OCI-LY1 (cell line): ENCODE measurements around the gene LCN6.

ENCODE experiments used
- H2AFZ ChIP-seq: fragments of 200-600 bp; sonication (generic), shearing (Covaris generic); 2 replicates; pipeline ENCODE4 v1.6.0; 2014; ENCODE audit warnings: antibody characterized with exemption, mild to moderate bottlenecking, low read length
- H3F3A ChIP-seq: fragments of 200-600 bp; sonication (generic), shearing (Covaris generic); 2 replicates; pipeline ENCODE4 v1.6.0; 2014; ENCODE audit warnings: mild to moderate bottlenecking, antibody characterized with exemption, low read length, moderate library complexity; ENCODE audit not compliant: insufficient read depth
- H3K27ac ChIP-seq: fragments of 200-600 bp; sonication (generic); 2 replicates; pipeline ENCODE4 v1.5.1; 2014; ENCODE audit warnings: low read length, mixed run types, mild to moderate bottlenecking, low read depth; ENCODE audit not compliant: poor library complexity, severe bottlenecking
- H3K27me3 ChIP-seq: fragments of 200-600 bp; sonication (generic); 2 replicates; pipeline ENCODE4 v1.6.0; 2014; ENCODE audit warnings: antibody characterized with exemption, mild to moderate bottlenecking, low read length, moderate library complexity; ENCODE audit not compliant: insufficient read depth
- H3K36me3 ChIP-seq: fragments of 200-600 bp; sonication (generic); 2 replicates; pipeline ENCODE4 v1.6.1; 2014; ENCODE audit warnings: mild to moderate bottlenecking, antibody characterized with exemption, low read length, moderate library complexity, mixed read lengths; ENCODE audit not compliant: insufficient read depth
- H3K4me1 ChIP-seq: fragments of 200-600 bp; sonication (generic); 2 replicates; pipeline ENCODE4 v1.5.1; 2014; ENCODE audit warnings: mild to moderate bottlenecking, low read length, moderate library complexity; ENCODE audit not compliant: insufficient read depth, severe bottlenecking
- H3K4me2 ChIP-seq: fragments of 200-600 bp; sonication (generic), shearing (Covaris generic); 2 replicates; pipeline ENCODE4 v1.6.1; 2014; ENCODE audit warnings: low read length
- H3K4me3 ChIP-seq: fragments of 200-600 bp; sonication (generic); 2 replicates; pipeline ENCODE4 v1.5.1; 2014; ENCODE audit warnings: low read length, low read depth, mild to moderate bottlenecking, mixed read lengths; ENCODE audit not compliant: poor library complexity, severe bottlenecking
- H3K79me2 ChIP-seq: fragments of 200-600 bp; shearing (Covaris generic); 2 replicates; pipeline ENCODE4 v1.6.1; 2016; ENCODE audit warnings: mixed run types, low read length, mixed read lengths; ENCODE audit not compliant: insufficient read depth
- H3K9ac ChIP-seq: fragments of 200-600 bp; sonication (generic), shearing (Covaris generic); 2 replicates; pipeline ENCODE4 v1.6.1; 2014; ENCODE audit warnings: mild to moderate bottlenecking, low read length, mixed read lengths
- H3K9me2 ChIP-seq: fragments of 200-600 bp; sonication (generic), shearing (Covaris generic); 2 replicates; pipeline ENCODE4 v1.6.1; 2014; ENCODE audit warnings: low read depth, mild to moderate bottlenecking, low read length, mixed read lengths
- H3K9me3 ChIP-seq: fragments of 200-600 bp; shearing (Covaris generic); 2 replicates; pipeline ENCODE4 v1.6.1; 2014; ENCODE audit warnings: low read length, mixed read lengths
- H4K20me1 ChIP-seq: fragments of 200-600 bp; sonication (generic), shearing (Covaris generic); 2 replicates; pipeline ENCODE4 v1.6.0; 2016; ENCODE audit warnings: mild to moderate bottlenecking, low read length; ENCODE audit not compliant: insufficient read depth
- CTCF ChIP-seq: fragments of 200-600 bp; sonication (generic), shearing (Covaris generic); IDR thresholded peaks from 2 replicates; pipeline ENCODE4 v1.5.1; 2017; ENCODE audit warnings: mild to moderate bottlenecking, antibody characterized with exemption, low read length, moderate library complexity, mixed read lengths
- EZH2 ChIP-seq: fragments of 200-600 bp; sonication (generic), shearing (Covaris generic); IDR thresholded peaks from 2 replicates; pipeline ENCODE4 v1.8.0; 2017; ENCODE audit warnings: borderline replicate concordance, mixed run types, mild to moderate bottlenecking, antibody characterized with exemption, low read length, moderate library complexity, mixed read lengths

LCN6 gene

DNA sequence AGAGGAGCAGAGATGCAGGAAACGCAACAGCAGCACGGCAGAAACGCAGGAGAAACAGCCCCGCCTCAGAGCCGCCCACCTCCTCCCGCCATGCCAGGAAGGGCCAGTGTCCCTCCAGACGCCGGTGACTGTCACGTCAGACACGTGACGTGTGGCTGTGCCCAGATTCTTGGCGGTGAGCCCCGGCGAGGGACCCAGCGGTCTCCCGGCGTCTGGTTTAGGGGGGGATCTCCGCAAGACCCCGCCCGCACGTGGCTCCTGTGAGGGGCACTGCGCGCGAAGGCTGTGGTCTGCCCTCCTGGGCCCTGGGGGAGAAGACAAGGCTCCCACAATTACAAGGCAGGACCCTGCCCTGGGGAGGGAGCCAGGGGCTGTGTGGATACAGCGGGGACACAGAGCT is 12.1 kb upstream of the LCN6 start:
- Histone ChIP-seq H2AFZ (no peak overlapping the region), H3K36me3 (no peaks in the 10 kb centered on the region), H3K27me3 (peaks cover 24% of the 10 kb centered on the region; the same call in 1 of the 2 replicates), H3K79me2 (no peaks in the 10 kb centered on the region), H3K4me2 (no peak overlapping the region), H3K4me1 (no peaks in the 10 kb centered on the region), H3K4me3 (no peak overlapping the region), H3K9me3 (no peaks in the 10 kb centered on the region), H3K9me2 (no peaks in the 10 kb centered on the region), H3K9ac (no peak overlapping the region), H3K27ac (no peak overlapping the region), H3F3A (no peaks in the 10 kb centered on the region), H4K20me1 (no peaks in the 10 kb centered on the region)
- TF ChIP-seq EZH2, result no peak
- TF ChIP-seq CTCF, result no peak

DNA sequence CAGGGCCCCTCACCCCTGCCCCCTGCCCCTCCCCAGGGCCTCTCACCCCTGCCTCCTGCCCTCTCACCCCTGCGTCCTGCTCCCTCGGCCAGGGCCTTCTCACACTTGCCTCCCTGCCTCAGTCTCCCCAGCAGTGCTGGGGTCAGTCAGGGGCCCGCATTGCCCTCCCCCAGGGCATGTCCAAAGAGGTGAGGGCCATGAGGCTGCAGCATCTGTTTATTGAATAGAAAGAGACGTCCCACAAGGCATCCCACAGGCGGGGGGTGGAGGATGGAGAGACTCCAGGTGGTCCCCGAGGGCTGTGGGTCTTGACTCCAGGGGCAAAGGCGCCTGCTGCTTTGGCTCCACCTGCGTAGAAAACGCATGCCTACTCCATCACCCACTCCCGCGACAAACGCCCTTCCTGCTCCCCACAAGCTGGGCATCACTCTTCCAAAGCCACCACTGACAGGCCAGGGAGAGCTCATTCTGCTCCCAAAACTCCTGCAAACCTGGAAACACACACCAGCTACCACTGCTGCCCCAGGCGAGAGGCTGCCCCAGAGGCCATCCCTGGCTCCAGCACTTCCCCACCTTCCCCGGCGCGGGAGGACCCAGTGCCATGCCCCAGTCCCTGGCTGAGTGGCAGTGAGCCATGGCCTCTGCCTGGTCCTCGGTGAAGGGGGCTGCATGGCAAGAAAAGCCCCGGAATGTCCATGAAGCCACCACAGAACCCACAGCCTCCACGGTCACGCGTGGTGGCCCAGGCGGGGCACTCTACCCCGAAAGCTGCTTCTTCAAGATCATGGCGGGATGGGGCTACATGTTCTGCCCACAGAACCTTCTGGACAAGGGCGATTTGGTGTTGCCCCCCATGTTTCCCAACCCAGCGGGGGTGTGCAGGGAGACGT is 11.4 kb upstream of the LCN6 start:
- Histone ChIP-seq H3K4me2 (no peak overlapping the region), H3K9ac (no peak overlapping the region), H3F3A (no peaks in the 10 kb centered on the region), H3K4me3 (no peak overlapping the region), H3K27me3 (peaks cover 27% of the 10 kb centered on the region; the same call in 1 of the 2 replicates), H3K79me2 (no peaks in the 10 kb centered on the region), H3K36me3 (no peaks in the 10 kb centered on the region), H3K27ac (no peak overlapping the region), H4K20me1 (no peaks in the 10 kb centered on the region), H3K9me3 (no peaks in the 10 kb centered on the region), H3K9me2 (no peaks in the 10 kb centered on the region), H2AFZ (no peak overlapping the region), H3K4me1 (no peaks in the 10 kb centered on the region)
- TF ChIP-seq CTCF (no peak), EZH2 (no peak)

GRCh38 chr9:136759001-136759400 is 10.7 kb upstream of the LCN6 start:
- Histone ChIP-seq H3K9me2 (no peaks in the 10 kb centered on the region), H3K9me3 (no peaks in the 10 kb centered on the region), H4K20me1 (no peaks in the 10 kb centered on the region), H3K9ac (no peak overlapping the region), H3K4me2 (no peak overlapping the region), H3K4me1 (no peaks in the 10 kb centered on the region), H3K4me3 (no peak overlapping the region), H3F3A (no peaks in the 10 kb centered on the region), H3K27ac (no peak overlapping the region), H3K27me3 (peaks cover 28% of the 10 kb centered on the region; the same call in 1 of the 2 replicates), H3K79me2 (no peaks in the 10 kb centered on the region), H3K36me3 (no peaks in the 10 kb centered on the region), H2AFZ (no peak overlapping the region)
- TF ChIP-seq EZH2, result no peak
- no peak for TF ChIP-seq CTCF
